ENCODE measurements around the gene ZSWIM3. TPM values are rescaled to one million over a fixed set of nuclear protein-coding genes. Genes with fewer than 3 reads are reported as not detected.

The ZSWIM3 gene
- total and polyA plus RNA-seq, 5 donors from 2014 or later = 0.90 to 4.2 (median 2.2) TPM

- Histone ChIP-seq H3K27me3 (ENCODE audit: control insufficient read depth, insufficient read depth, low read length) (peaks cover 2% of the 10 kb centered on the region), H3K4me3 (ENCODE audit: low read depth, low read length) (peak overlapping the region; percentile 62), H3K4me1 (ENCODE audit: control insufficient read depth, insufficient read depth, low read length, poor library complexity, severe bottlenecking) (peaks cover 19% of the 10 kb centered on the region), H3K27ac (ENCODE audit: insufficient read depth, low read length, poor library complexity, severe bottlenecking) (no peak overlapping the region), H3K9me3 (ENCODE audit: control insufficient read depth in 2 of 2, low read length in 2 of 2) (no peaks in the 10 kb centered on the region), H3K36me3 (ENCODE audit: control insufficient read depth, insufficient read depth, low read length) (no peaks in the 10 kb centered on the region)
- peak overlapping the region; percentile 77 to 87 (median 84) for H3K4me3 Mint-ChIP-seq
- peaks cover 0 to 21% (median 7%) of the 10 kb centered on the region in 4 donors for H3K4me1 Mint-ChIP-seq
- H3K9me3 Mint-ChIP-seq = no peaks in the 10 kb centered on the region
- ATAC-seq (ENCODE audit: low read depth in 2 of 2) = peak; percentile 83
- H3K36me3 Mint-ChIP-seq = no peaks in the 10 kb centered on the region
- peak overlapping the region; percentile 73 to 87 (median 84) for H3K27ac Mint-ChIP-seq
- peaks cover 29% of the 10 kb centered on the region for H3K27me3 Mint-ChIP-seq
- peak; percentile 75 to 97 (median 83) for DNase-seq
Observed at GRCh38 chr20:45910670-45911485, 53.5 kb downstream of the ZSWIM3 start.

- H3K27me3 ChIP-seq (ENCODE audit: control insufficient read depth, insufficient read depth, low read length) = peaks cover 2% of the 10 kb centered on the region
- Mint-ChIP-seq H3K36me3 (no peaks in the 10 kb centered on the region), H3K9me3 (no peaks in the 10 kb centered on the region), H3K4me1 (peaks cover 0 to 21% (median 7%) of the 10 kb centered on the region in 4 donors), H3K27me3 (peaks cover 38% of the 10 kb centered on the region), H3K27ac (peak within 1 kb of the TSS; percentile 73 to 84 (median 74)), H3K4me3 (peak within 1 kb of the TSS; percentile 83 to 92 (median 86))
- peaks cover 19% of the 10 kb centered on the region for H3K4me1 ChIP-seq (ENCODE audit: control insufficient read depth, insufficient read depth, low read length, poor library complexity, severe bottlenecking)
- DNase-seq (peak in 2 of 3 donors; percentile 35 to 39), ATAC-seq (ENCODE audit: low read depth in 2 of 2) (no peak)
- no peak within 1 kb of the TSS for H3K27ac ChIP-seq (ENCODE audit: insufficient read depth, low read length, poor library complexity, severe bottlenecking)
- H3K36me3 ChIP-seq (ENCODE audit: control insufficient read depth, insufficient read depth, low read length) = no peaks in the 10 kb centered on the region
- no peaks in the 10 kb centered on the region for H3K9me3 ChIP-seq (ENCODE audit: control insufficient read depth in 2 of 2, low read length in 2 of 2)
- H3K4me3 ChIP-seq (ENCODE audit: low read depth, low read length) = peak within 1 kb of the TSS; percentile 62
Observed at GRCh38 chr20:45911486-45912343, 54.3 kb downstream of the ZSWIM3 start, which contains the start of gene PLTP. TSS of gene PLTP (minus strand) at chr20:45912155. CDS start at chr20:45911452, 703 bp downstream.

DNA sequence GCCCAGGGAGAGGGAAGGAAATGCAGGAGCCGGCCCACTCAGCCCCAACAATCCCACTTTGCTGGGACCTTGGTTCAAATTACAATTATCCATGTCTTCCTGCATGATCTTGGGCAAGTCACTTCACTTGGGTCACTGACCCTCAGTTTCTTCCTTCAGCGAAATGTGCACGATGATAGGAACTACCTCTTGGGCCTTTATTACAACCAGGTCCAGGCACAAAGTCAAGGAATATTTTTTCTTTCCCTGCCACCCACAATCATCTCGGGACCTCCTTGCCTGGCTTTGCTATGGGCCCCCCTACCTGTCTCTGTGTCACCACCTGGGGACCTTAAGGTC is 54.9 kb downstream of the ZSWIM3 start:
- Mint-ChIP-seq H3K4me3 (peak overlapping the region; percentile 43 to 92 (median 65)), H3K36me3 (no peaks in the 10 kb centered on the region), H3K27me3 (peaks cover 41% of the 10 kb centered on the region), H3K27ac (no peak overlapping the region), H3K4me1 (peaks cover 0 to 21% (median 7%) of the 10 kb centered on the region in 4 donors), H3K9me3 (no peaks in the 10 kb centered on the region)
- no peak overlapping the region for H3K4me3 ChIP-seq (ENCODE audit: low read depth, low read length)
- no peak overlapping the region for H3K27ac ChIP-seq (ENCODE audit: insufficient read depth, low read length, poor library complexity, severe bottlenecking)
- no peak for DNase-seq
- no peaks in the 10 kb centered on the region for H3K36me3 ChIP-seq (ENCODE audit: control insufficient read depth, insufficient read depth, low read length)
- peaks cover 19% of the 10 kb centered on the region for H3K4me1 ChIP-seq (ENCODE audit: control insufficient read depth, insufficient read depth, low read length, poor library complexity, severe bottlenecking)
- H3K9me3 ChIP-seq (ENCODE audit: control insufficient read depth in 2 of 2, low read length in 2 of 2) = no peaks in the 10 kb centered on the region
- ATAC-seq (ENCODE audit: low read depth in 2 of 2) = no peak
- H3K27me3 ChIP-seq (ENCODE audit: control insufficient read depth, insufficient read depth, low read length) = peaks cover 2% of the 10 kb centered on the region

GRCh38 chr20:45913116-45913515 is 55.7 kb downstream of the ZSWIM3 start:
- Mint-ChIP-seq H3K27me3 (peaks cover 43% of the 10 kb centered on the region), H3K9me3 (no peaks in the 10 kb centered on the region), H3K4me1 (peaks cover 0 to 21% (median 7%) of the 10 kb centered on the region in 4 donors), H3K4me3 (peak overlapping the region in 1 of 4 donors; percentile 50), H3K36me3 (no peaks in the 10 kb centered on the region), H3K27ac (no peak overlapping the region)
- peaks cover 19% of the 10 kb centered on the region for H3K4me1 ChIP-seq (ENCODE audit: control insufficient read depth, insufficient read depth, low read length, poor library complexity, severe bottlenecking)
- H3K4me3 ChIP-seq (ENCODE audit: low read depth, low read length) = no peak overlapping the region
- peaks cover 2% of the 10 kb centered on the region for H3K27me3 ChIP-seq (ENCODE audit: control insufficient read depth, insufficient read depth, low read length)
- H3K27ac ChIP-seq (ENCODE audit: insufficient read depth, low read length, poor library complexity, severe bottlenecking) = no peak overlapping the region
- H3K36me3 ChIP-seq (ENCODE audit: control insufficient read depth, insufficient read depth, low read length) = no peaks in the 10 kb centered on the region
- no peak for DNase-seq
- no peak for ATAC-seq (ENCODE audit: low read depth in 2 of 2)
- H3K9me3 ChIP-seq (ENCODE audit: control insufficient read depth in 2 of 2, low read length in 2 of 2) = no peaks in the 10 kb centered on the region

- Mint-ChIP-seq H3K4me3 (peak overlapping the region in 1 of 4 donors; percentile 38), H3K9me3 (no peaks in the 10 kb centered on the region), H3K27ac (peak overlapping the region in 1 of 3 donors; percentile 59), H3K27me3 (peaks cover 61% of the 10 kb centered on the region), H3K4me1 (no peaks in the 10 kb centered on the region), H3K36me3 (no peaks in the 10 kb centered on the region)
- no peak for ATAC-seq (ENCODE audit: low read depth in 2 of 2)
- DNase-seq = no peak
- Histone ChIP-seq H3K36me3 (ENCODE audit: control insufficient read depth, insufficient read depth, low read length) (no peaks in the 10 kb centered on the region), H3K4me3 (ENCODE audit: low read depth, low read length) (no peak overlapping the region), H3K27me3 (ENCODE audit: control insufficient read depth, insufficient read depth, low read length) (peaks cover 2% of the 10 kb centered on the region), H3K27ac (ENCODE audit: insufficient read depth, low read length, poor library complexity, severe bottlenecking) (no peak overlapping the region), H3K9me3 (ENCODE audit: control insufficient read depth in 2 of 2, low read length in 2 of 2) (no peaks in the 10 kb centered on the region), H3K4me1 (ENCODE audit: control insufficient read depth, insufficient read depth, low read length, poor library complexity, severe bottlenecking) (no peaks in the 10 kb centered on the region)
Observed at GRCh38 chr20:45917790-45918141, 60.4 kb downstream of the ZSWIM3 start.

DNA sequence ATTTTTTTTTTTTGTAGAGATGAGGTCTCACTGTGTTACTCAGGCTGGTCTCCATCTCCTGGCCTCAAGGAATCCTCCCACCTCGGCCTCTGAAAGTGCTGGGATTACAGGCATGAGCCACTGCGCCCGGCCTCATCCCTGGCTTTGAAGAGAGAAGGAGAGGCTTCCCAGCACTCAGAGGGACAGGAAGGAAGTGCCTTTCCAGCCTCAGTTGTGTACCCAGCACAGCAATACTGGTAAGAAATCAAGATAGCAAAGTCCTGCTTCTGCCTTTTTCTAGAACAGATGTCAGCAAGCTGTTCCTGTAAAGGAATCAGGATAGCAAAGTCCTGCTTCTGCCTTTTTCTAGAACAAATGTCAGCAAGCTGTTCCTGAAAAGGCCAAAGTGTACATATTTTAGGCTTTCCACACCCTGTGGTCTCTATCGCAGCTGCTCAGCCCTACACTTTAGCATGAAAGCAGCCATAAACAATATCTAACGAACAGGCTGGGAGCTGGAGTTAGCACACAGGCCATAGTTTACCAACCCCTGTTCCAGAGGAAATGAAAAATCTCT is 60.8 kb downstream of the ZSWIM3 start:
- H3K36me3 ChIP-seq (ENCODE audit: control insufficient read depth, insufficient read depth, low read length) = no peaks in the 10 kb centered on the region
- no peaks in the 10 kb centered on the region for H3K36me3 Mint-ChIP-seq
- no peaks in the 10 kb centered on the region for H3K4me1 Mint-ChIP-seq
- H3K27me3 Mint-ChIP-seq = peaks cover 64% of the 10 kb centered on the region
- no peak overlapping the region for H3K27ac Mint-ChIP-seq
- no peak overlapping the region for H3K27ac ChIP-seq (ENCODE audit: insufficient read depth, low read length, poor library complexity, severe bottlenecking)
- no peaks in the 10 kb centered on the region for H3K9me3 Mint-ChIP-seq
- no peak for DNase-seq
- no peaks in the 10 kb centered on the region for H3K4me1 ChIP-seq (ENCODE audit: control insufficient read depth, insufficient read depth, low read length, poor library complexity, severe bottlenecking)
- no peaks in the 10 kb centered on the region for H3K9me3 ChIP-seq (ENCODE audit: control insufficient read depth in 2 of 2, low read length in 2 of 2)
- ATAC-seq (ENCODE audit: low read depth in 2 of 2) = no peak
- no peaks in the 10 kb centered on the region for H3K27me3 ChIP-seq (ENCODE audit: control insufficient read depth, insufficient read depth, low read length)
- H3K4me3 ChIP-seq (ENCODE audit: low read depth, low read length) = no peak overlapping the region
- H3K4me3 Mint-ChIP-seq = peak overlapping the region in 1 of 4 donors; percentile 21

DNA sequence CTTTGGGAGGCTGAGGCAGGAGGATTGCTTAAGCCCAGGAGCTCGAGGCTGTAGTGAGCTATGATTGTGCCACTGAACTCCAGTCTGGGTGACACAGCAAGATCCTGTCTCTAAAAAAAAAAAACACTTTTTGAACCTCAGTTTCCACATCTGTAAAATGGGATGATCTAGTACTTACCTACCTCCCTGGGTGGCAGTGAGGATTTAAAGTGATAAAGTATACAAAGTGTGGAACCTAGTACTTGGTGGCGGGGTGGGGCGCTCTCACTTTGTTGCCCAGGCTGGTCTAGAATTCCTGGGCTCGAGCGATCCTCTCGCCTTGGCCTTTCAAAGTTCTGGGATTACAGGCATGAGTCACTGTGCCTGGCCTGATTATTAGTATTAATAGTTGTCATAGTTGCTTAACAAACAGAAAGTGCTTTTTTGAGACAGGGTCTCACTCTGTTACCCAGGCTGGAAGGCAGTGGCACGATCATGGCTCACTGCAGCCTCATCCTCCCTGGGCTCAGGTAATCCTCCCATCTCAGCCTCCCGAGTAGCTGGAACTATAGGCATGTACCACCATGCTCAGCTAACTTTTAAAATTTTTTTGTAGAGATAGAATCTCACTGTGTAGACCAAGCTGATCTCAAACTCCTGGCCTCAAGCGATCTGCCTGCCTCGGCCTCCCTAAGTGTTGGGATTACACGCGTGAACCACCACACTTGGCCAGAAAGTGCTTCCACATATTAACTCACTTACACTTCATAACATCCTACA is 61.5 kb downstream of the ZSWIM3 start:
- no peaks in the 10 kb centered on the region for H3K27me3 ChIP-seq (ENCODE audit: control insufficient read depth, insufficient read depth, low read length)
- no peak overlapping the region for H3K4me3 Mint-ChIP-seq
- H3K36me3 Mint-ChIP-seq = no peaks in the 10 kb centered on the region
- no peaks in the 10 kb centered on the region for H3K4me1 ChIP-seq (ENCODE audit: control insufficient read depth, insufficient read depth, low read length, poor library complexity, severe bottlenecking)
- no peak for DNase-seq
- no peaks in the 10 kb centered on the region for H3K9me3 Mint-ChIP-seq
- no peaks in the 10 kb centered on the region for H3K4me1 Mint-ChIP-seq
- H3K27me3 Mint-ChIP-seq = peaks cover 62% of the 10 kb centered on the region
- H3K27ac ChIP-seq (ENCODE audit: insufficient read depth, low read length, poor library complexity, severe bottlenecking) = no peak overlapping the region
- H3K9me3 ChIP-seq (ENCODE audit: control insufficient read depth in 2 of 2, low read length in 2 of 2) = no peaks in the 10 kb centered on the region
- no peak overlapping the region for H3K27ac Mint-ChIP-seq
- no peaks in the 10 kb centered on the region for H3K36me3 ChIP-seq (ENCODE audit: control insufficient read depth, insufficient read depth, low read length)
- ATAC-seq (ENCODE audit: low read depth in 2 of 2) = no peak
- H3K4me3 ChIP-seq (ENCODE audit: low read depth, low read length) = no peak overlapping the region
